H1 (cell line): Measurements from ENCODE around the gene POLR2J. TPM values are rescaled to one million over a fixed set of nuclear protein-coding genes. Genes with fewer than 3 reads are reported as not detected.

Experiments
- CHD1 ChIP-seq: IDR thresholded peaks from 2 replicates; pipeline ENCODE4 v1.6.1; 2012; ENCODE audit warnings: low read depth, low read length, improper control_type of control experiment
- CHD2 ChIP-seq: IDR thresholded peaks from 2 replicates; pipeline ENCODE4 v1.6.1; 2012; ENCODE audit warnings: low read length, improper control_type of control experiment
- NANOG ChIP-seq: IDR thresholded peaks from 2 replicates; pipeline ENCODE4 v1.6.1; 2011; ENCODE audit warnings: low read length, low read depth, mild to moderate bottlenecking, inconsistent platforms; ENCODE audit not compliant: insufficient read depth, poor library complexity, severe bottlenecking
- POLR2AphosphoS5 ChIP-seq: IDR thresholded peaks from 2 replicates; pipeline ENCODE4 v1.6.1; 2011; ENCODE audit warnings: low read depth, low read length
- RXRA ChIP-seq: IDR thresholded peaks from 2 replicates; pipeline ENCODE4 v1.6.1; 2011; ENCODE audit warnings: low read depth, mild to moderate bottlenecking, low read length, moderate library complexity; ENCODE audit not compliant: insufficient read depth
- SIX5 ChIP-seq: IDR thresholded peaks from 2 replicates; pipeline ENCODE4 v1.6.1; 2011; ENCODE audit warnings: mild to moderate bottlenecking, low read depth, low read length
- TAF7 ChIP-seq: optimal IDR thresholded peaks from 2 replicates; pipeline ENCODE3; 2011; ENCODE audit warnings: low read depth, mild to moderate bottlenecking, inconsistent platforms, low read length, moderate library complexity, borderline replicate concordance
- polyA plus RNA-seq, 7 experiments: library from polyadenylated mRNA; depleted of rRNA in 3 of 7; stranded (reverse) in 5 of 7; unstranded in 2 of 7; fragments of >200 nt in 5 of 7; fragments of 200-250 nt in 2 of 7; gene quantifications; 1 replicate in 5 of 7; 2 replicates in 1 of 7; 4 replicates in 1 of 7; pipeline versions ENCODE4 v1.2.1 to v1.2.3, GENCODE V29; 2011 to 2013; ENCODE audit warnings: missing spikeins in 2 of 7, mixed read lengths in 2 of 7
- total RNA-seq: library from RNA; stranded (reverse); fragmentation: NEBNext Ultra II Directional; extraction: Animal tissue kit (Norgen Biotek cat#: 25700); gene quantifications from 2 replicates; pipeline ENCODE4 v1.2.1, GENCODE V29; 2021

Gene POLR2J
- total and polyA plus RNA-seq, 2 of the 8 experiments (the other 6 are each of a cell fraction or from before 2014, with no cell fraction given) = 54.1 to 113 TPM

DNA sequence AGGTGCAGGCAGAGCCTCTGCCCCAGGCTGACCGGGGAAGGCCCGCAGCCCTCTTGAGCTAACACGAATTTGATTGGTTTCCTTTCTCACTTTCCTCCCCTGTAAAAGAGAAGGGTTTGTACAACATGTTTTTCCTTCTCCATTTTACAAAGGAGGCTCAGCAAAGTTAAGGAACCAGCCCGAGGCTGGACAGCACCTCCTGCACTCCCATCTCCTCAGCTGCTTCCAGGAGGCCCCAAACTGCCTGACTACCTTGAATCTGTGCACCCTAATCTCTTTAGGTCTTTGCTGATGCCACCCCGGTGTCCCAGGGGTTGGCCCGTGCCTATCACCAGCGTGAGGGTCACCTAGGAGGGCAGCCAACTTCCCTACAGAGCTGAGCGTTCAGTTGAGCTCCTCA lies 18.3 kb downstream of the POLR2J start (continued):
- TF ChIP-seq CHD2 (no peak), POLR2AphosphoS5 (no peak), TAF7 (no peak), RXRA (no peak), SIX5 (no peak), CHD1 (no peak), NANOG (no peak)
